Stomach (tissue), 4 donors: ENCODE measurements around the gene TP53AIP1.

Source experiments
- CTCF ChIP-seq, 7 experiments: fragments of 450-650 bp in 4 of 7; fragments of 200-600 bp in 3 of 7; sonication (generic) in 3 of 7; IDR thresholded peaks; one replicate each; pipeline ENCODE4 v1.5.1; 2016 to 2019; ENCODE audit warnings: antibody characterized with exemption in 7 of 7, control low read depth in 2 of 7, mild to moderate bottlenecking in 1 of 7
- EP300 ChIP-seq: sonication (generic); formaldehyde crosslinking; IDR thresholded peaks from one replicate; pipeline ENCODE4 v1.6.1; 2017; ENCODE audit warnings: antibody characterized with exemption

GRCh38 chr11:128920666-128921065 is 22.0 kb downstream of the TP53AIP1 start:
- TF ChIP-seq CTCF (IDR thresholded peaks at IDR 0.05) (no peak), EP300 (no peak)
